CD4-positive, alpha-beta memory T cell (primary cell): ENCODE results near the gene SLC6A3. TPM values are rescaled to one million over a fixed set of nuclear protein-coding genes. Genes with fewer than 3 reads are reported as not detected.
A peak's percentile ranks its signal among the peaks of the same experiment; 100 is the strongest.
"Not testable (repeated sequence)": the region's sequence is repeated elsewhere in the genome, so short reads cannot be mapped to it uniquely, and the experiment has no call there.

Experiments
- CTCF ChIA-PET: fragments of 350-600 bp; sonication (Branson Sonifier 250); formaldehyde crosslinking; loops from one replicate; lab custom pipeline; 2021; ENCODE audit warnings: inconsistent platforms; ENCODE audit not compliant: partially characterized antibody; lab: Charles Lee
- POLR2A ChIA-PET: fragments of 350-600 bp; sonication (Branson Sonifier 250); formaldehyde crosslinking; loops from one replicate; lab custom pipeline; 2021; ENCODE audit not compliant: partially characterized antibody; lab: Charles Lee
- DNase-seq, 5 donors: peaks; one replicate each; pipeline versions ENCODE4 v3.0.0 to v3.0.0-alpha.2; 2020 to 2022; ENCODE audit warnings: mixed read lengths in 1 of 5
- H3K27ac ChIP-seq: one replicate; pipeline ENCODE4 v1.7.0; 2013; ENCODE audit warnings: low read depth, low read length
- H3K27me3 ChIP-seq: 2 replicates; pipeline ENCODE4 v1.7.0; 2013; ENCODE audit warnings: mild to moderate bottlenecking, low read length, moderate library complexity; ENCODE audit not compliant: insufficient read depth
- H3K36me3 ChIP-seq: 2 replicates; pipeline ENCODE4 v1.7.0; 2013; ENCODE audit warnings: mild to moderate bottlenecking, low read length, moderate library complexity; ENCODE audit not compliant: insufficient read depth
- H3K4me1 ChIP-seq: 2 replicates; pipeline ENCODE4 v1.7.0; 2013; ENCODE audit warnings: mild to moderate bottlenecking, low read length, moderate library complexity; ENCODE audit not compliant: insufficient read depth
- H3K4me3 ChIP-seq, 2 donors: one replicate each; pipeline ENCODE4 v1.7.0; 2013; ENCODE audit warnings: low read length in 2 of 2, mild to moderate bottlenecking in 1 of 2
- H3K9me3 ChIP-seq, 2 donors: one replicate each; pipeline ENCODE4 v1.7.0; 2013; ENCODE audit warnings: low read length in 2 of 2, control low read depth in 1 of 2; ENCODE audit not compliant: control insufficient read depth in 1 of 2
- H3K27ac Mint-ChIP-seq, 7 donors: one replicate each; pipeline ENCODE4 v1.8.0; 2020 to 2021; ENCODE audit warnings: mixed read lengths in 7 of 7, mild to moderate bottlenecking in 6 of 7, inconsistent platforms in 3 of 7, moderate library complexity in 3 of 7
- H3K27me3 Mint-ChIP-seq, 2 donors: one replicate each; pipeline ENCODE4 v1.8.0; 2020 to 2021; ENCODE audit warnings: mixed read lengths in 2 of 2
- H3K36me3 Mint-ChIP-seq, 2 donors: one replicate each; pipeline ENCODE4 v1.8.0; 2020 to 2021; ENCODE audit warnings: mixed read lengths in 2 of 2, inconsistent platforms in 1 of 2, mild to moderate bottlenecking in 1 of 2
- H3K4me1 Mint-ChIP-seq, 4 donors: one replicate each; pipeline ENCODE4 v1.8.0; 2020 to 2021; ENCODE audit warnings: mixed read lengths in 4 of 4, mild to moderate bottlenecking in 1 of 4
- H3K4me3 Mint-ChIP-seq, 8 donors: one replicate each; pipeline ENCODE4 v1.8.0; 2020 to 2021; ENCODE audit warnings: mixed read lengths in 8 of 8, mild to moderate bottlenecking in 7 of 8, moderate library complexity in 6 of 8, inconsistent platforms in 3 of 8
- H3K9me3 Mint-ChIP-seq, 8 donors: one replicate each; pipeline ENCODE4 v1.8.0; 2020 to 2021; ENCODE audit warnings: mixed read lengths in 8 of 8, mild to moderate bottlenecking in 5 of 8, inconsistent platforms in 3 of 8, moderate library complexity in 1 of 8
- intact Hi-C: fragments of 100-400 bp; cut with micrococcal nuclease; formaldehyde crosslinking; loops from one replicate; pipeline ENCODE4 v1.15.1; 2023
- polyA plus RNA-seq, 2 donors: library from polyadenylated mRNA; unstranded; fragments of 300-500 nt; fragmentation: Illumina TruSeq; gene quantifications; one replicate each; pipeline ENCODE4 v1.2.3, GENCODE V29; 2021
- total RNA-seq, 2 experiments: library from RNA; stranded (reverse); gene quantifications; one replicate each; pipeline ENCODE4 v1.2.3, GENCODE V29; 2021

SLC6A3 gene
- total and polyA plus RNA-seq, 4 experiments from 2014 or later, result not detected

- Mint-ChIP-seq H3K27ac (no peak overlapping the region), H3K27me3 (peaks cover 0 to 1% of the 10 kb centered on the region in 2 donors), H3K9me3 (peaks cover 0 to 1% (median 0%) of the 10 kb centered on the region in 8 donors), H3K4me1 (peaks cover 0 to 4% (median 0%) of the 10 kb centered on the region in 4 donors), H3K36me3 (no peaks in the 10 kb centered on the region), H3K4me3 (no peak overlapping the region)
- Histone ChIP-seq H3K4me1 (no peaks in the 10 kb centered on the region), H3K27me3 (no peaks in the 10 kb centered on the region), H3K4me3 (no peak overlapping the region), H3K27ac (no peak overlapping the region), H3K36me3 (no peaks in the 10 kb centered on the region), H3K9me3 (no peaks in the 10 kb centered on the region)
- peak in 2 of 5 donors; percentile 4 to 11 for DNase-seq
- POLR2A ChIA-PET, result interaction anchor here (2.9 kb wide), 1 partner anchor 11 kb away, joined by 13 read pairs; no protein-coding TSS in a partner anchor
- CTCF ChIA-PET, result no interaction called here
- intact Hi-C loops, result no loop called here
These were observed 71.1 kb downstream of the SLC6A3 start for GRCh38 chr5:1374030-1374678.

- H3K4me3 Mint-ChIP-seq, DNase-seq, intact Hi-C loops, H3K27ac ChIP-seq, H3K36me3 Mint-ChIP-seq, H3K9me3 ChIP-seq, H3K9me3 Mint-ChIP-seq, H3K4me1 ChIP-seq, H3K27me3 Mint-ChIP-seq, CTCF ChIA-PET, H3K36me3 ChIP-seq, H3K4me1 Mint-ChIP-seq, H3K4me3 ChIP-seq, H3K27ac Mint-ChIP-seq, H3K27me3 ChIP-seq: not testable (repeated sequence)
- POLR2A ChIA-PET, result interaction anchor here (1.9 kb wide), 1 partner anchor 14 kb away, joined by 5 read pairs; no protein-coding TSS in a partner anchor
These were observed 73.3 kb downstream of the SLC6A3 start for GRCh38 chr5:1371972-1372342.

DNA sequence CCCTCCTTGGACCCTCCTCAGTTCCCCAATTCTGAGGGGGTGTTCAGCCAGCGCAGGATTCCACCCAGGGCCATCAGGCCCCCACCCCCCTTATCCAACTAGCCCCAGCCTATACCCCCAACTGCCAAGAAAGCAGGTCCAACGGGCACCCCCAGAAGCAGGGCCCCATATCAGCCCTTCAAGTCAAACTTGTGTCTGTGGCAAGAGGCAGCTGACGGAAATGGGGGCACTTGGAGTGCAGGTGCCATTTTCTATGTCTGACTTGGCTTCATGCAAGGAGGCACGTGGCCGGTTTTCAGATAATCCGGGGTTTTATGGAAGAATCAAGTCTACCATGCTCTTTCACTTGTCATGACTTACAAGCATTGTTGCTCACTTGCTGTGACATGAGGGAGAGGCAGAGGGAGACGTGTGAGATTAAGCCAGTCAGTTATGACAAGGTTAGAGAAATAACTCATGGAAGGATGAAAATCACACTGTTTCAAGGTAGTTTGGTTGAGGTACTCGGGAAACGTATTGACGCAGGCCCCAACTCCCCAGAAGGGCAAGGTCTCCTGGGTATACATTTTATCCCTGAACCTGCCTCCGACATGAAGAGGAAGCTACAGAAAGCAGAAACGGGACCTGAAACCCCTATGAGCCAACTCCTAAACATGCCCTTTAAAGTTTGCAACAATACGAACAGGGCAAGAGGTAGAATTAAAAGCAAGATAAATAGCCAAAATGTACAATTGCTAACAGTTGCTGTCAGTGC is 73.8 kb downstream of the SLC6A3 start:
- no peak overlapping the region for H3K27ac Mint-ChIP-seq
- CTCF ChIA-PET, result interaction anchor here (1.6 kb wide), 1 partner anchor 9 kb away, joined by 6 read pairs; no protein-coding TSS in a partner anchor
- no peak overlapping the region for H3K4me3 ChIP-seq
- no peaks in the 10 kb centered on the region for H3K36me3 Mint-ChIP-seq
- POLR2A ChIA-PET, result interaction anchor here (1.9 kb wide), 1 partner anchor 14 kb away, joined by 5 read pairs; no protein-coding TSS in a partner anchor
- no peak for DNase-seq
- no peaks in the 10 kb centered on the region for H3K36me3 ChIP-seq
- no peaks in the 10 kb centered on the region for H3K4me1 ChIP-seq
- no peaks in the 10 kb centered on the region for H3K9me3 ChIP-seq
- peaks cover 0 to 1% (median 0%) of the 10 kb centered on the region in 8 donors for H3K9me3 Mint-ChIP-seq
- H3K27me3 ChIP-seq, result no peaks in the 10 kb centered on the region
- H3K4me1 Mint-ChIP-seq, result peaks cover 0 to 4% (median 0%) of the 10 kb centered on the region in 4 donors
- peaks cover 0 to 1% of the 10 kb centered on the region in 2 donors for H3K27me3 Mint-ChIP-seq
- no peak overlapping the region for H3K27ac ChIP-seq
- H3K4me3 Mint-ChIP-seq, result no peak overlapping the region
- intact Hi-C loops, result no loop called here

DNA sequence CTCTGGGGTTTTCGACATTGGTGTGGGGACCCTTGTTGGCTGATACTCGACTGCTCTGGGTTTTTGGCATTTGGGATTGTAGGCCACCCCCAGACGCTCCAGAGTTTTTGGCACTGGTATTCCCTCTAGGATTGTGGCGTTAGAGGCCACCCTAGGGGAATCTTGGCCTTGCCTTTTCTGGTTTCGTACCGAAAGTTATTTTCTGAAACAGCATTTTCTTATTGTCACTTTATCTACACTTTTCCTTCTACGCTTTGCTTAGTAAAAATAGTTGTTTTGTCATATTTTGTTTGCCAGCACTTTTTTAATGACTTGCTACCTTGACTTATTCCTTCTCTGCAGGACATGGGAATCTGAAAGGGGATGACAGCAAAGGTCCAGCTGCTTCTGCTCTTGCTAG is 75.2 kb downstream of the SLC6A3 start:
- no peaks in the 10 kb centered on the region for H3K36me3 Mint-ChIP-seq
- ChIA-PET CTCF (interaction anchor here (1.6 kb wide), 1 partner anchor 10 kb away, joined by 6 read pairs; no protein-coding TSS in a partner anchor), POLR2A (no interaction called here)
- Histone ChIP-seq H3K9me3 (no peaks in the 10 kb centered on the region), H3K27ac (no peak overlapping the region), H3K27me3 (no peaks in the 10 kb centered on the region), H3K36me3 (no peaks in the 10 kb centered on the region), H3K4me3 (no peak overlapping the region), H3K4me1 (no peaks in the 10 kb centered on the region)
- peaks cover 0 to 1% (median 0%) of the 10 kb centered on the region in 8 donors for H3K9me3 Mint-ChIP-seq
- H3K27ac Mint-ChIP-seq, result no peak overlapping the region
- intact Hi-C loops, result no loop called here
- H3K4me1 Mint-ChIP-seq, result peaks cover 0 to 4% (median 0%) of the 10 kb centered on the region in 4 donors
- H3K4me3 Mint-ChIP-seq, result no peak overlapping the region
- no peak for DNase-seq
- peaks cover 0 to 2% of the 10 kb centered on the region in 2 donors for H3K27me3 Mint-ChIP-seq

GRCh38 chr5:1368756-1369155 is 76.5 kb downstream of the SLC6A3 start:
- Mint-ChIP-seq H3K4me1 (no peaks in the 10 kb centered on the region), H3K9me3 (peaks cover 0 to 1% (median 0%) of the 10 kb centered on the region in 8 donors), H3K27ac (no peak overlapping the region), H3K27me3 (peaks cover 4 to 5% of the 10 kb centered on the region in 2 donors), H3K36me3 (no peaks in the 10 kb centered on the region), H3K4me3 (no peak overlapping the region)
- Histone ChIP-seq H3K36me3 (no peaks in the 10 kb centered on the region), H3K27ac (no peak overlapping the region), H3K4me1 (no peaks in the 10 kb centered on the region), H3K9me3 (no peaks in the 10 kb centered on the region), H3K4me3 (no peak overlapping the region), H3K27me3 (peaks cover 4% of the 10 kb centered on the region)
- POLR2A ChIA-PET, result no interaction called here
- intact Hi-C loops, result no loop called here
- CTCF ChIA-PET, result no interaction called here
- DNase-seq, result no peak

DNA sequence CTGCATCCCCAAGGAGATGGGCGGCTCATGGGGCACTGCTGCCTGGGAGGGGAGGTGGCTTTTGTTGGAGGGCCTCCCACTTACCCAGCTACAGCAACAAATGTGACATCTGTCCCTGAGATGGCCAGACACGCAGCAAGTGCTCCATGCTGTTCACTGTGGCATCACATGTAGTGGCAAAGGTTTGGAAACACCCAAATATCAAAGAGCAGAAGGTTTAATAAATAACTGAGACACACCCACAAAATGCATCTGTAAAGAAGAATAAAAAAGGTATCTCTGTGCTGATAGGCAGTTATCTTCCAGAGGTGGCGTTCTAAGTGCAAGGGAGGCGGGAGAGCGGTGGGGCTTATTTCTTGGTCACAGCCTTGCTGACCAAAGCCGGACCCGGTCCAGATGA is 77.0 kb downstream of the SLC6A3 start:
- H3K4me1 ChIP-seq, result no peaks in the 10 kb centered on the region
- peaks cover 0 to 1% (median 0%) of the 10 kb centered on the region in 8 donors for H3K9me3 Mint-ChIP-seq
- no peaks in the 10 kb centered on the region for H3K9me3 ChIP-seq
- no peak for DNase-seq
- intact Hi-C loops, result no loop called here
- CTCF ChIA-PET, result no interaction called here
- H3K27me3 ChIP-seq, result peaks cover 4% of the 10 kb centered on the region
- H3K36me3 Mint-ChIP-seq, result no peaks in the 10 kb centered on the region
- no peak overlapping the region for H3K4me3 Mint-ChIP-seq
- H3K27ac ChIP-seq, result no peak overlapping the region
- no peaks in the 10 kb centered on the region for H3K4me1 Mint-ChIP-seq
- H3K27ac Mint-ChIP-seq, result peak overlapping the region in 1 of 7 donors; percentile 27
- H3K4me3 ChIP-seq, result no peak overlapping the region
- peaks cover 7% of the 10 kb centered on the region in 2 donors for H3K27me3 Mint-ChIP-seq
- H3K36me3 ChIP-seq, result no peaks in the 10 kb centered on the region
- POLR2A ChIA-PET, result no interaction called here

- H3K27me3 Mint-ChIP-seq, result peaks cover 9 to 13% of the 10 kb centered on the region in 2 donors
- no peak overlapping the region for H3K4me3 ChIP-seq
- intact Hi-C loops, result no loop called here
- H3K27ac Mint-ChIP-seq, result no peak overlapping the region
- no peaks in the 10 kb centered on the region for H3K4me1 Mint-ChIP-seq
- POLR2A ChIA-PET, result no interaction called here
- H3K27me3 ChIP-seq, result peaks cover 4% of the 10 kb centered on the region
- no peak overlapping the region for H3K4me3 Mint-ChIP-seq
- CTCF ChIA-PET, result interaction anchor here (1.3 kb wide), 1 partner anchor 13 kb away, joined by 4 read pairs; no protein-coding TSS in a partner anchor
- H3K36me3 ChIP-seq, result no peaks in the 10 kb centered on the region
- peaks cover 0 to 1% (median 0%) of the 10 kb centered on the region in 8 donors for H3K9me3 Mint-ChIP-seq
- no peaks in the 10 kb centered on the region for H3K36me3 Mint-ChIP-seq
- no peaks in the 10 kb centered on the region for H3K4me1 ChIP-seq
- DNase-seq, result no peak
- no peaks in the 10 kb centered on the region for H3K9me3 ChIP-seq
- no peak overlapping the region for H3K27ac ChIP-seq
These were observed 78.1 kb downstream of the SLC6A3 start for GRCh38 chr5:1367149-1367548.
